K562 (cell line): ENCODE data around the gene SETD1B. TPM values are rescaled to one million over a fixed set of nuclear protein-coding genes. Genes with fewer than 3 reads are reported as not detected.
A peak's percentile ranks its signal among the peaks of the same experiment; 100 is the strongest.

Experiments used
- ATF1 ChIP-seq, 2 experiments: fragments of 450-650 bp in 1 of 2; IDR thresholded peaks; 2 replicates each; pipeline ENCODE4 v1.6.1; 2016; ENCODE audit warnings: missing compliant biosample characterization in 1 of 2, missing genetic modification characterization in 1 of 2
- CBX5 ChIP-seq: IDR thresholded peaks from 2 replicates; pipeline ENCODE4 v1.6.1; 2014; ENCODE audit warnings: low read depth, borderline replicate concordance
- DIDO1 ChIP-seq: fragments of 450-650 bp; IDR thresholded peaks from 2 replicates; pipeline ENCODE4 v1.6.1; 2016; ENCODE audit warnings: low read depth, missing biosample characterization, missing genetic modification characterization
- MBD1 ChIP-seq: fragments of 250-450 bp; sonication (Bioruptor Pico); IDR thresholded peaks from 2 replicates; pipeline ENCODE4 v1.8.0; 2022; ENCODE audit warnings: inconsistent platforms
- NR0B1 ChIP-seq: fragments of 450-650 bp; IDR thresholded peaks from one replicate; pipeline ENCODE4 v1.6.1; 2018; ENCODE audit warnings: mild to moderate bottlenecking, moderate library complexity; ENCODE audit not compliant: partially characterized antibody
- NR2F6 ChIP-seq: fragments of 450-650 bp; formaldehyde crosslinking; IDR thresholded peaks from 2 replicates; pipeline ENCODE4 v1.4.0; 2020; ENCODE audit warnings: mild to moderate bottlenecking
- POLR3G ChIP-seq: IDR thresholded peaks from 2 replicates; pipeline ENCODE4 v1.6.1; 2011; ENCODE audit not compliant: insufficient read length, insufficient replicate concordance; ENCODE audit errors: extremely low read depth
- RBFOX2 ChIP-seq: fragments of 200-400 bp; formaldehyde crosslinking; IDR thresholded peaks from 2 replicates; pipeline ENCODE4 v1.6.1; 2017; ENCODE audit warnings: low read depth, mild to moderate bottlenecking, low read length, moderate library complexity
- TCF7L2 ChIP-seq: fragments of 150-350 bp; IDR thresholded peaks from 2 replicates; pipeline ENCODE4 v1.6.1; 2016; ENCODE audit warnings: low read depth, mild to moderate bottlenecking, low read length, moderate library complexity
- TOE1 ChIP-seq, 2 experiments: fragments of 450-650 bp in 1 of 2; sonication (generic) in 1 of 2; formaldehyde crosslinking in 1 of 2; IDR thresholded peaks; 2 replicates each; pipeline versions ENCODE4 v1.7.1 to v1.8.0; 2016 to 2022; ENCODE audit warnings: borderline replicate concordance in 2 of 2, mild to moderate bottlenecking in 2 of 2, antibody characterized with exemption in 1 of 2, inconsistent platforms in 1 of 2, low read depth in 1 of 2, missing genetic modification reagents in 1 of 2, moderate library complexity in 1 of 2
- YBX1 ChIP-seq: fragments of 450-650 bp; IDR thresholded peaks from 2 replicates; pipeline ENCODE4 v1.7.1; 2016; ENCODE audit warnings: mild to moderate bottlenecking
- ZBTB40 ChIP-seq, 2 experiments: fragments of 450-650 bp in 1 of 2; sonication (generic) in 1 of 2; formaldehyde crosslinking in 1 of 2; IDR thresholded peaks; 2 replicates each; pipeline versions ENCODE4 v1.7.1 to v1.9.0; 2016 to 2022; ENCODE audit warnings: inconsistent platforms in 1 of 2, mild to moderate bottlenecking in 1 of 2, missing genetic modification reagents in 1 of 2
- ZC3H8 ChIP-seq: fragments of 450-650 bp; IDR thresholded peaks from 2 replicates; pipeline ENCODE4 v1.6.1; 2017
- ZSCAN32 ChIP-seq: fragments of 450-650 bp; formaldehyde crosslinking; IDR thresholded peaks from 2 replicates; pipeline ENCODE4 v1.4.0; 2020; ENCODE audit warnings: mild to moderate bottlenecking, moderate library complexity
- polyA plus RNA-seq, 8 experiments: library from polyadenylated mRNA; depleted of rRNA in 4 of 8; stranded (reverse) in 5 of 8; unstranded in 3 of 8; fragments of >200 nt; fragmentation: Nextera tagmentation in 2 of 8; fragmentation: Illumina TruSeq in 1 of 8; extraction: Ambion mirVana in 2 of 8; extraction: Trizol in 1 of 8; gene quantifications; 2 replicates each; pipeline versions ENCODE4 v1.2.1 to v1.2.3, GENCODE V29; 2011 to 2014; ENCODE audit warnings: inconsistent platforms in 1 of 8, missing spikeins in 1 of 8
- total RNA-seq, 7 experiments: library from RNA; depleted of rRNA in 6 of 7; stranded (reverse); fragments of >200 nt in 6 of 7; fragmentation: Illumina TruSeq in 2 of 7; extraction: Trizol in 2 of 7; gene quantifications; 2 replicates each; pipeline versions ENCODE4 v1.2.1 to v1.2.3, GENCODE V29; 2011 to 2021; ENCODE audit warnings: low replicate concordance in 1 of 7

SETD1B gene
- total and polyA plus RNA-seq, 9 of the 15 experiments (the other 6 are each of a cell fraction or from before 2014, with no cell fraction given): 0.48 to 26.6 (median 2.3) TPM

DNA sequence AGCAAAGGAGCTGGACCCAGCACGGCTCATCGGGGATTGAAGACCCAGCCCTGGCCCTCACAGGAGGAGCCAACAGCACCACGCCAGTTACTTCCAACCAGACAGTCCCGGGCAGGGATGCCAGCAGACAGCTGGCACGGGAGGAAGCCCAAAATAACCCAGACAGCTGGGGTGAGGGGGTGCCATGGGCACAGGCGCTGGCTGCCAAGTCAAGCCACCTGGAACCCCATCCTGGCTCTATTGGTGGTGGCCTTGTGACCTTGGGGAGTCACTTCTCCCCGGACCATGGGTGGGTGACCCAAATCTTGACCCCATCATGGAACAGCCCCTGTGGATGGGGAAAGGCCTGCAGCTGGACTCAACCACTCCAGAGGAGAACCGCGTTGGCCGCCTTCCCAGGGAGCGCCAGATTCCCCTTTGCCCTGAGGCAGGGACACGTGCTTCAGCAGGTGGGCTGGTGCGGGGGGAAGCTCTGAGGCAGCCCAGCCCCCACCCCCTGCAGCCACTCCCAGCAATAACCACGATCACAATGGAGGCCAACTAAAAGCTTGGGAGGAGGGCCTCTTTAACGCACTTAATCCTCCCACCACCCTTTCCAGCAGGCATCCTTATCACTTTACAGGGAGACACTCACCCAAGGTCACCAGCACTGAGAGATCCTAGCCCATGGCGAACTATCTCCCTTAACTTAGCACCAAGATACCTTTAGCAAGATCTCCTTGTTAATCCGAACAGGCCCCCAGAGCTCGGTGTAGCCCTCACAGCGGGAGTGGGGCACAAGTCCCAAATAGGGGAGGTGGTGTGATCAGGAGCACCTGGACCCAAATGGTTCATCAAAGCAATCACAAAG is 5.6 kb upstream of the SETD1B start (continued):
- TF ChIP-seq TOE1 (IDR thresholded peaks at IDR 0.05; ENCODE audit: borderline replicate concordance) (no peak), TOE1 (CRISPR knock-in tag; IDR thresholded peaks at IDR 0.05; ENCODE audit: borderline replicate concordance, low read depth) (no peak), YBX1 (no peak), NR0B1 (no peak), CBX5 (no peak), RBFOX2 (peak; percentile 57; the same call in 1 of the 2 replicates), MBD1 (no peak), NR2F6 (no peak), TCF7L2 (no peak), DIDO1 (tag) (no peak), ZC3H8 (no peak), ATF1 (CRISPR knock-in tag; IDR thresholded peaks at IDR 0.05) (no peak), ATF1 (tag; IDR thresholded peaks at IDR 0.05) (no peak), POLR3G (no peak), ZSCAN32 (CRISPR knock-in tag) (no peak), ZBTB40 (IDR thresholded peaks at IDR 0.05) (no peak), ZBTB40 (CRISPR knock-in tag; IDR thresholded peaks at IDR 0.05) (no peak)
